Measurements from ENCODE around the gene LFNG. TPM values are rescaled to one million over a fixed set of nuclear protein-coding genes. Genes with fewer than 3 reads are reported as not detected.

LFNG gene
- total RNA-seq, 4 donors from 2014 or later: 17.9 to 162 (median 80.6) TPM

DNA sequence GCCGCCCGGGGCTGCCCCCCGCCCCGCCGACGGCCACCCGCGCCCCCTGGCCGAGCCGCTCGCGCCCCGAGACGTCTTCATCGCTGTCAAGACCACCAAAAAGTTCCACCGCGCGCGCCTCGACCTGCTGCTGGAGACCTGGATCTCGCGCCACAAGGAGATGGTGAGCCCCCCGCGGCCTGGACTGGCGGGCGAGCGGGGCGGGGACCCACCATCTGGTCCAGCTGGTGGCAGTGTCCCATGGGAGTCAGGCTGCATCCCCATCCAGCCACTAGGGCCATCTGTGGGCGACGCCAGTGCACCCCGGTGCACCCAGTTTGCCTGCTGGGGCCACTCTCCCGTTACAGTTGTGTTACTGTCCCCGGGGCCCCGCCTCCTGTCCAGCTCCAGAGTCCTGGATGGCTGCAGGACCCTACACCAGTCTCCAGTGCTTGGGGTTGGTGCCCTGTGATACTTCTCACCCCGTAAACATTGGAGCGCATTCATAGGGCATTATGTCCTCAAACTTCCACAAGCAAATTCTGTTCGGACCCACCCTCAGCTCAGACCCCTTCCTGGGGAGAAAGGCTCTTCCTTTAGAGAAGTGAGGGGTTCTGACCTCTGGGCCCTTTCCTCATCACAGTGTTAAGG, 672 bp downstream of the LFNG start:
- TF ChIP-seq EP300 (IDR thresholded peaks at IDR 0.05; ENCODE audit: low read depth) (no peak), CTCF (IDR thresholded peaks at IDR 0.05) (peak in 3 of 5 experiments; percentile 8 to 62 (median 51)), POLR2AphosphoS5 (IDR thresholded peaks at IDR 0.05) (peak in 1 of 3 donors; percentile 43)
- 2% methylated on average over 17 of the region's 37 CpGs; no CpG with 5 or more reads in 1 of the 2 donors for WGBS, 2 donors (ENCODE audit: low coverage in 1 of 2)
- DNase-seq: peak; percentile 62
- Histone ChIP-seq H3K4me3 (peak overlapping the region; percentile 42 to 65 (median 57)), H3K27ac (peak overlapping the region; percentile 89 to 94 (median 92)), H3K27me3 (peaks cover 15% of the 10 kb centered on the region), H3K36me3 (no peaks in the 10 kb centered on the region), H3K4me1 (peaks cover 27 to 64% (median 52%) of the 10 kb centered on the region in 4 donors), H3K9me3 (no peaks in the 10 kb centered on the region)
- in situ Hi-C loops (cut with MboI; ENCODE audit: low pct_ligation_motif_present in 1 of 4, low pct_unique_long_range_greater_than_20kb in 1 of 4, low sequenced_read_pairs in 3 of 4): no loop called here
- intact Hi-C loops (cut with DNase I; ENCODE audit: low total_unique reads): no loop called here

DNA sequence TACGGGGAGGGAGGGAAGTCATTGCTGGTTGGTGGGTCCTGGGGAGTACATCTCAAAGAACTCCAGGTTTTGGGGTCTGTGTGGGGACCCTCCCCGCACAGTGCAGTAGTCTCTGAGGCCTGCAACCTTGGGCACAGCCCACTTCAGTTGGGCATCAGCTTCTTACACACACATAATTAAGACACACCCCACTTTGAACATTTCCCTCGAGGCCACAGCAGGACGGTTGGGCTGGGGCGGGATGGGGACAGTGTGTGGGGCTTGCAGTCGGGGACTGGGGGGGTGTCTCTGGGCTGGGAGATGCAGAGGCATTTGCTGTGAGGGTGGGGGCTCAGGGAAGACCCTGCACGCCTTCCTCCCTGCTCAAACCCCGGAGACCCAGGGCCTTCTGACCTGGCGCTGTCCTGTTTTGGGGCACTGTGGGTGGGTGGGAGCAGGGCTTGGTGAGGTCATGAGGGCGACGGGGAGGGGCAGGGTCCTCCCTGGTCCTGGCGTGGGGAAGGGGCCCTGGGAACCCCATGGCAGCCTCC, 1.3 kb downstream of the LFNG start:
- no peaks in the 10 kb centered on the region for H3K9me3 ChIP-seq
- intact Hi-C loops (cut with DNase I; ENCODE audit: low total_unique reads) (no loop called here), in situ Hi-C loops (cut with MboI; ENCODE audit: low pct_ligation_motif_present in 1 of 4, low pct_unique_long_range_greater_than_20kb in 1 of 4, low sequenced_read_pairs in 3 of 4) (no loop called here)
- peak; percentile 62 for DNase-seq
- H3K4me3 ChIP-seq: peak overlapping the region; percentile 42 to 65 (median 57)
- H3K36me3 ChIP-seq: no peaks in the 10 kb centered on the region
- 17% methylated on average over 6 of the region's 12 CpGs; no CpG with 5 or more reads in 1 of the 2 donors for WGBS, 2 donors (ENCODE audit: low coverage in 1 of 2)
- peak overlapping the region; percentile 89 to 94 (median 92) for H3K27ac ChIP-seq
- TF ChIP-seq POLR2A (IDR thresholded peaks at IDR 0.05): peak; percentile 50
- TF ChIP-seq POLR2AphosphoS5 (IDR thresholded peaks at IDR 0.05): peak; percentile 20 to 55 (median 39)
- TF ChIP-seq CTCF (IDR thresholded peaks at IDR 0.05): no peak
- TF ChIP-seq EP300 (IDR thresholded peaks at IDR 0.05; ENCODE audit: low read depth): no peak
- peaks cover 15% of the 10 kb centered on the region for H3K27me3 ChIP-seq
- H3K4me1 ChIP-seq: peaks cover 33 to 69% (median 58%) of the 10 kb centered on the region in 4 donors

GRCh38 chr7:2521341-2521745, 1.8 kb downstream of the LFNG start:
- peak overlapping the region; percentile 32 to 65 (median 57) for H3K4me3 ChIP-seq
- peaks cover 37 to 75% (median 63%) of the 10 kb centered on the region in 4 donors for H3K4me1 ChIP-seq
- no peak for TF ChIP-seq POLR2AphosphoS5 (IDR thresholded peaks at IDR 0.05)
- no peak for TF ChIP-seq EP300 (IDR thresholded peaks at IDR 0.05; ENCODE audit: low read depth)
- no peak for TF ChIP-seq CTCF (IDR thresholded peaks at IDR 0.05)
- TF ChIP-seq POLR2A (IDR thresholded peaks at IDR 0.05): no peak
- DNase-seq: no peak
- no peaks in the 10 kb centered on the region for H3K36me3 ChIP-seq
- peak overlapping the region; percentile 89 to 94 (median 92) for H3K27ac ChIP-seq
- peaks cover 15% of the 10 kb centered on the region for H3K27me3 ChIP-seq
- intact Hi-C loops (cut with DNase I; ENCODE audit: low total_unique reads) (no loop called here), in situ Hi-C loops (cut with MboI; ENCODE audit: low pct_ligation_motif_present in 1 of 4, low pct_unique_long_range_greater_than_20kb in 1 of 4, low sequenced_read_pairs in 3 of 4) (no loop called here)
- WGBS, 2 donors (ENCODE audit: low coverage in 1 of 2): 10% methylated on average over 21 of the region's 21 CpGs; no CpG with 5 or more reads in 1 of the 2 donors
- no peaks in the 10 kb centered on the region for H3K9me3 ChIP-seq

- Histone ChIP-seq H3K36me3 (no peaks in the 10 kb centered on the region), H3K27ac (peak overlapping the region; percentile 89 to 94 (median 92)), H3K27me3 (peaks cover 15% of the 10 kb centered on the region), H3K4me3 (peak overlapping the region in 3 of 4 donors; percentile 49 to 65 (median 65)), H3K4me1 (peaks cover 43 to 82% (median 70%) of the 10 kb centered on the region in 4 donors), H3K9me3 (no peaks in the 10 kb centered on the region)
- intact Hi-C loops (cut with DNase I; ENCODE audit: low total_unique reads): no loop called here
- in situ Hi-C loops (cut with MboI; ENCODE audit: low pct_ligation_motif_present in 1 of 4, low pct_unique_long_range_greater_than_20kb in 1 of 4, low sequenced_read_pairs in 3 of 4): no loop called here
- TF ChIP-seq POLR2AphosphoS5 (IDR thresholded peaks at IDR 0.05) (peak in 1 of 3 donors; percentile 45), EP300 (IDR thresholded peaks at IDR 0.05; ENCODE audit: low read depth) (no peak)
- WGBS, 2 donors (ENCODE audit: low coverage in 1 of 2): 8 to 10% methylated on average over 2 to 14 of the region's 17 CpGs
- peak; percentile 72 for DNase-seq
Observed at GRCh38 chr7:2521952-2522591, 2.5 kb downstream of the LFNG start.
